ENCODE data around the gene LZTR1.
"Not testable (repeated sequence)": the region's sequence is repeated elsewhere in the genome, so short reads cannot be mapped to it uniquely, and the experiment has no call there.

Gene LZTR1

GRCh38 chr22:20966883-20967696, 15.0 kb upstream of the LZTR1 start, which contains the start of gene AIFM3:
AIFM3 (plus strand) TSS chr22:20967255; CDS start chr22:20967945, 690 bp downstream.
- DNase-seq = no peak

- no peak for DNase-seq
Measured at GRCh38 chr22:20967697-20968211, 14.3 kb upstream of the LZTR1 start.

DNA sequence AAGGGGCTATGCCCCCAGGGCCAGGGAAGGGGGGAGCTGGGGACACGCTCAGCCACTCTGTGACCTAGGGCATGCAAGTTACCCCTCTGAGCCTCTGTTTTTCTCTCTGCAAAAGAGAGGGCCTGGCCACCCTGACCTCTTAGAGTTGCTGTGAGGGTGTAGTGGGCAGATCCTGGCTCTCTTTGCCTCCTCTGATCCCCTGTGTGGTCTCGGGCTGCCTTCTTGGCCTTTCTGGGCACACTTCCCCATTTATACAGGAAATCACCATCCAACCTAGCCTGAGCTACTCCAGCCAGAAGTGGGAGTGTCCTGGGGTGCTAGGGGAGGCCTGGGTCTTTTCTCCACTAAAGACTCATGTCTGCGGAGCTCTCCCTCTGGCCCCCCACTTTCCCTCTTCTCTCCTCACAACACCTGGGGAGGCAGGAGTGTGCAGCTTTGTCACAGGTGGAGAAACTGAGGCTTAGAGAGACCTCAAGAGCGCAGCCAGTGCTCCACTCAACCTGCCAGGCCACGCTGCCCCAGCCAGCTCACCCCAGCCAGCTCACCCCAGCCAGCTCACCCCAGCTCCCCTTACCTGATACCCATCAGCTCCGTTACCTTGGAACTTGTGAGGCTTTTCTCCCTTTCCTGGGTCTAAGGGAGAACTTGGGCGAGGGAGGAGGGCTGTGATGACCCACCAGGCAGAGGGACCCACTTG, 13.7 kb upstream of the LZTR1 start:
- no peak for DNase-seq

DNA sequence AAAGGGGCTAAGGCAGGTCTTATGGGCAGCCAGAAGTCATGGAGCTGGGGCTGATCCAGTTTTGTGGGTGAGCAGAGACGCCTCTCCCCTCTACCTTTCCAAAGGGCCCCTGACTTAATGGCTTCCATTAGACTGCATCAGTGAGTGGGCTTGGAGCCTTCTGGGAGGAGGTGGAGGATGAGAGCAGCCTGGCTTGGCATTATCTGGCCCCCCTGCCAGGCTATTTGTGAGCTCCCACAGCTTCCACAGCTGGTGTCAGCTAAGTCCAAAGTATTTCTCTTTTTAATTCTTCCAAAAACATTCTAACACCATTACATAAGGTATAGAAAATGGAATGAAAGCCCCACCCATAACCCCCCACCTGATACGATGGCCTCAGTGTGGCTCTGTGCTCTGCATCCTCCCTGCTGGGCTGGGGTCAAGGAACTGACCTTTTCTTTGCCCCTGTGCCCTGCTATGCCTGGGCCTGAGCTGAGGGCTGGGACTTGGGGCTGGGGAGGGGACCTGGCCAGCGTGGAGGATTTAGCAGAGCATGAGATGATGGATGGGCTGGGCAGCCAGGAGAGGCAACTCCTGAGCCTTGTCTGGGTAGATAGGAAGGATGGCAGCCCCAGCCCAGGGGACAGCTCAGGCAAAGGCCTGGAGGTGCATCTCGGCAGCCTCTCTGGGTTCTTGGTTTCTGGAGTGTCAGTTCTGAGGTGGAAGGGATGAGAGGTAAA, 11.0 kb upstream of the LZTR1 start:
- no peak for DNase-seq

DNA sequence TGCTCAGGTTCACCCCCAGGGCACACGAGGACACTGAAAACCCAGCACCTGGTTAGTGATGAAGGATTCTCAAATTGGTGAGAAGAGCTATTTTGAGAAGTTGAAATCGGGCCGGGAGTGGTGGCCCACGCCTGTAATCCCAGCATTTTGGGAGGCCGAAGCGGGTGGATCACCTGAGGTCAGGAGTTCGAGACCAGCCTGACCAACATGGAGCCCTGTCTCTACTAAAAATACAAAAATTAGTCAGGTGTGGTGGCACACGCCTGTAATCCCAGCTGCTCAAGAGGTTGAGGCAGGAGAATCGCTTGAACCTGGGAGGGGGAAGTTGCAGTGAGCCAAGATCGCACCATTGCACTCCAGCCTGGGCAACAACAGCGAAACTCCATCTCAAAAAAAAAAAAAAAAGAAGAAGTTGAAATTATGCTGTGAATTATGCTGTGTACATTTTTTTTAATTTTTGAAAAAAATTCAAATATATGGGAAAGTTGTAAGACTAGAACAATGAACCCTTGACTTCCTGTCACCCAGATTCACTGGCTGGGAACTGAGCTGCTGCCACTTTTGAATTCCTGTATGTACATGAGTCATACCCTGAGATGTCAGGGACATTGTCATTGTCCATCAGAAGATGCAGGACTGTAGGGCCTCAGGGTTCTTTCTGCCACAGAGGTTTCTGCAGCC, 9.9 kb upstream of the LZTR1 start:
- not testable (repeated sequence) for DNase-seq

GRCh38 chr22:20972933-20973577, 9.0 kb upstream of the LZTR1 start:
- DNase-seq = no peak

DNA sequence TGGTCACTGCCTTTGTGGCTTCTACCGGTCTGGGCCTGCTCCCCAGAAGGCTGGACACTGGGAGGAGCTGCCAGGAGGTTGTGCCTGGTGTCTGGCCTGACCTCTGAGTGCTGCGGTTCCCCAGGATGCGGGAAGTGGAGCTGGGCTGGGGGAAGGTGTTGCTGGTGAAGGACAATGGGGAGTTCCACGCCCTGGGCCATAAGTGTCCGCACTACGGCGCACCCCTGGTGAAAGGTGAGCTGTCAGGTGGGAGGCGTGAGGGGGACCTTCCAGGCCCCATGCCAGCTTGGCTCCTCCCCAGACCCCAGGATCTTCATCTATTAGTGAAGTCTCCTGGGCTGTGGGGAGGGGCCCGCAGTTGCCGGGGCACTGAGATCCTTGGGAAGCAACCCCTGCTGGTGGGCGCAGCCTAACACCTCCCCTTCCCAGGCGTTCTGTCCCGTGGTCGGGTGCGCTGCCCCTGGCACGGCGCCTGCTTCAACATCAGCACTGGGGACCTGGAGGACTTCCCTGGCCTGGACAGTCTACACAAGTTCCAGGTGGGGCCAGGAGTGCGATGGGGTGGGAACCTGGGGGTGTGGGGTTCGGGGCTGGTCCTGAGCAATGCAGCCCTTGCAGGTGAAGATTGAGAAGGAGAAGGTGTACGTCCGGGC, 8.3 kb upstream of the LZTR1 start:
- DNase-seq = no peak

- no peak for DNase-seq
Measured at GRCh38 chr22:20974336-20974955, 7.7 kb upstream of the LZTR1 start.

DNA sequence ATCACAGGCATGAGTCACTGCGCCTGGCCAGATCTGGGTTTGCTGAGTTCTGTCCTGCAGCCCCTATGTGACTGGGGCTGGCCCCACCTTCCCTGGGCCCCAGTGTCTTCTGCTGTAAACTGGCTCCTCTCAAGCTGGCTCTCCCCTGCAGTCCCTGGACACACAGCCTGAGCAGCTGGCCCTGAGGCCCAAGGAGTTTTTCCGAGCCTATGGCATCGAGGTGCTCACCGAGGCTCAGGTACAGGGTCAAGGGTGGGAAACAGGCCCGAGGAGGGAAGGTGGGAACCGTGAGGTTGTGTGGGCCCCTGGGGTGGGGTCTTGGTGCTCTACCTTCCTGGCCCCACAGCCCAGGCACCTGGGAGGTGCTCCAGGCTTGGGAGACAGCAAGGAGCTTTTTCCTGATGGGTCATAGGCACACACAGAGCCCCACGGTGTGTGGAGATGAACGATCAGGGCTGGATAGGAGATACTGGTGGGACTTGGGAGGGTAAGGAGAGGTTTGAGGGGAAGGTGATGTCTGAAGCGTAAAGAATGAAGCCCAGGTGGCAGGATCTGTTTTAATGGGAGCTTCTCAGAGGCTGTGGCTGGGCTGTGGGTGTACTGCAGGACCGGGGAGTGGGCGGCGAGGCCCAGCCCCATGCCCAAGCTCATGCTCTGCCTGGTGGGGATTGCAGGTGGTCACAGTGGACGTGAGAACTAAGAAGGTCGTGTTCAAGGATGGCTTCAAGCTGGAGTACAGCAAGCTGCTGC, 6.4 kb upstream of the LZTR1 start:
- DNase-seq = no peak

- no peak for DNase-seq
Measured at GRCh38 chr22:20976291-20976877, 5.7 kb upstream of the LZTR1 start.

DNA sequence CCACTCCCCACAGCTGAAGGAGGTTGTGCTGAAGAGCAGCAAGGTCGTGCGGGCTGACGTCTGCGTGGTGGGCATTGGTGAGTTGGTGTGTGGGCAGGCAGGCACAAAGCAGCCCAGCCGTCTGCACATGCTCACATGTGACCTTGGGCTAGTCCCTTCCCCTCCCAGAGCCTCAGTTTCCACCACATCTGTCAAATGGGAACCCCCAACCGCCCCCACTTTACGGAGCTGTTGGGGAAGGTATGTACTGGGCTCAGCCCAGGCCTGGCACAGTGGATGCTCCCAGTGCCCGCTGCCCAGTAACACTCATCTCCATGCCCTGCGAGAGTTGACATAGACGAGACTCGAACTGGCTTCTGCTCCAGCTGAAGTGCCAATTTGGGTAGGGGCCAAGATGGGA, 5.1 kb upstream of the LZTR1 start:
- DNase-seq = no peak

GRCh38 chr22:20977516-20978170, 4.5 kb upstream of the LZTR1 start:
- DNase-seq = no peak

GRCh38 chr22:20978419-20978818, 3.7 kb upstream of the LZTR1 start:
- no peak for DNase-seq

DNA sequence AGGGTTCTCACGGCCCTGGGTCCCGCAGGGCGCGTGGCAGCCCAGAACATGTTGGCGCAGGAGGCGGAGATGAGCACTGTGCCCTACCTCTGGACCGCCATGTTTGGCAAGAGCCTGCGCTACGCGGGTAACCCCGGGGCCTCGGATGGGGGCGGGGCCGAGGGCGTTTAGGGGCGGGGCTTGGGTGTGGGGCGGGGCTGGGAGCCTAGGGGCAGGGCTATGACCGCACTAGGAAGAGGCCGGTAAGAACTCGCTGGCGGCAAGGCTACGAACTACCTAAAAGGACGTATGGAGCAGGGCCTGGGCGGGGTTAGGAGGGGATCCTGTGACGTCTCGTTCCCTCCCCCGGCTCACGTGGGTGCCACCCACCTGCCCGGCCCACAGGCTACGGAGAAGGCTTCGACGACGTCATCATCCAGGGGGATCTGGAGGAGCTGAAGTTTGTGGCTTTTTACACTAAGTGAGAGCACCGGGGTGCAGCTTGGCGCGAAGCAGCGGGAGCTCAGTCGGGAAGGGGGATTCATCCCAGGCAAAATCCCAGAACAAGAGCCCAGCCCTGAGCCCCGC, 2.8 kb upstream of the LZTR1 start:
- no peak for DNase-seq

DNA sequence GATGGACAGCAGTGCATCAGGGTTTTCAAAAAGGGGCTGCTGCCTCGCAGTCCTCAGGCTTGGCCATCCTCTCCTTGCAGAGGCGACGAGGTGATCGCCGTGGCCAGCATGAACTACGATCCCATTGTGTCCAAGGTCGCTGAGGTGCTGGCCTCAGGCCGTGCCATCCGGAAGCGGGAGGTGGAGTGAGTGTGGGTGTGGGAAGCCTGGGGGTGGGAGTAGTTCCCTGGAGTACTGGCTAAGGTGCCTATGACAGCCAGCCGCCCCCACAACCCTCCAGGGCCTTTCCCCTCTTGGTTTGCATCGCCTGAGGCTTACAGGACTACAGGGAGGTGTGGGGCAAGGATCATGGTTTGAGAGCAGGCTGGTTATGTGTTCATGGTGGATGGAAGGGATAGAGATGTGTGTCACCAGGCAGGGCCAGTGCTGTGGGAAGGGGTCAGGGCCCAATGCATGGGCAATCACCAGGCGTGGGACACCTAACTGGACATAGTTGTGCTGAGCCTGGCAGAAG, 2.1 kb upstream of the LZTR1 start:
- DNase-seq = no peak

DNA sequence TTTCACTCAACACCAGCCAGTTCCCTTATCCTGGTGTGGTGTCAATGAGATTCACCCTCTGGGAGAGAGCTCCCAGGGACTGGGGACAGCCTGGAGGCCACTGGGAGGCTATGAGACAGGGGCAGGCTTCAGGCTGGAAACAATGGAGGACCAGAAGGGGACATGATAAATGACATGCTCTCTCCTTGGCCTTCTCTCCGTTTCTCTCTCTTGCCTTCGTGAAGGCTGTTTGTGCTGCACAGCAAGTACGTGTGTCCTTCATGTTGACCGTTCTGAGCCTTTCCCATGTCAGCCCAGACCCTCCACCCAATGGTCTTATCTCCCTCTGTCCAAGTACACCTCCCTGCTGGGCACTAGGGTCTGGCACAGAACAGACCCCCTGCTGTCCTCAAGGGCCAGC, 1.6 kb upstream of the LZTR1 start:
- DNase-seq = no peak

DNA sequence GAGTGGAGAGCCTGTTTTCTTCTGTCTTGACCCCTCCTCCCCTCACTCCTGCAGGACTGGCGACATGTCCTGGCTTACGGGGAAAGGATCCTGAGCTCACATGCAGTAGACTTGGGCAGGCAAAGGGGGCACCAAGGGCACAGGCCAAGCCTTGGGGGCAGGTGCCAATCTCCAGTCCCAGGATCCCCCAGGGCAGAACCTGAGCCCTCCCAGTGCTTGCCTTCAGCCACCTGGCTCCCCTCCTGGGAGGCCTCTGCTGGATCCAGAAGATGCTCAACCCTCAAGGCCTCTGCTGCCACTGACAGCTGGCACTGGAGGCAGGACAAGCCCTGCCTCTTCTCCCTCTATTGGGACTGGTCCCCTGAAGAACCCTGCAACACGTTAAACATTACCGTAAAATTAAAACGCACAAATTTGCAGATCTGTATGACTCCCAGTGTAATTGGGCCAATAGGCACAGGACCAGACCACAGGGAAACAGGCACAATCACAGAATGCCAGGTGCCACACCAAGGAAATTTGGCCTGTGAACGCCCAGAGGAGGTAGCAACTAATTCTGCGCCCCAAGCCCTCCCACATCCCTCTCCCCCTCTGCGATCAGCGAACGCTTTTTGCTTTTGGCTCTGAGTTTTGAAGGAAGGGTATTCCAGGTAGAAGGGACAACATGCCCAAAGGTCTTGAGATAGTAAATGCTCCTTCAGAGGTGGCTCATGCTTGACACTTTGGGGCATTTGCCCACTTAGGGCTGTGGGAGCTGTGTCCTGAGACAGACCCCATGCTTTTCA, 967 bp upstream of the LZTR1 start:
- no peak for DNase-seq

GRCh38 chr22:20982563-20982882, 426 bp downstream of the LZTR1 start:
- DNase-seq = no peak
